NCI-H345 (cell line): ENCODE results near the gene RFX3.
A peak's percentile ranks its signal among the peaks of the same experiment; 100 is the strongest.

Experiments
- DNase-seq: peaks from one replicate; lab custom pipeline; 2025; lab: John Stamatoyannopoulos, UW

Gene RFX3

DNA sequence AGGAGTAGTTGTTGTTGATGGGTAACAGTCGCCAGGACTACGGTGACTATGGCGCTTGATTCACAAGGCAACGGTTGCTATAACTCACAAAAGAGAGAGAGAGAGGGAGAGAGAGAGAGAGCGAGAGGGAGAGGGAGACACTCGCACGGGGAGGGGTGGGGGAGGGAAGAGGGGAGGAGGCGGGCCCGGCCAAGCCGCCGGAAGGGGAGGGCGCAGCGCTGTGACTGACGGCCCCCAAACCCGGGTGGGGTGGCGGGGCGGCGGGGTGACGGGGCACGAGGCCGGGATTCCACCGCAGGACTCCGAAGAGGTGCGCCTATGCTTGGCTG lies at the start of gene RFX3:
TSS of gene RFX3 (minus strand) at position 166 of the 329 bp plus-strand sequence. CDS start 130,413 bp downstream, outside the sequence.
- DNase-seq, result peak; percentile 92

DNA sequence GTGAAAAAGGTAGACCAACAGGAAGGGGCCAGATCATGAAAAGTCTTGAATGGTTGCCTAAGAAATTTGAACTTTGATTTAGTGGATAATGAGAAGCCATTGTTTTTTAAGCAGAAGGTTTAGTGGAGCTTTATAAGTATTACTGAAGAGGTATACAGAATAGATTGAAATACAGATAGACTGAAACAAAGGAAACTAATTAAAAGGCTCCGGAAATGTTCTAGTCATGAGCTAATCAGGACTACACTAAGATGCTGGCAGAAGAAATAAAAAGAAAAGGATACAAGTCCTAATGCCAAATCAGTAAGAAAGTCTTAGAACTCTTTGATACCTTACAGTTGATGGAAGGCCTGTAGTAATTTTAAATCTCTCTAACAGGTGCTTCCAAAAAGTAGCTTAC lies 45.7 kb upstream of the RFX3 start:
- DNase-seq, result no peak

GRCh38 chr9:3569529-3569928 lies 43.7 kb upstream of the RFX3 start:
- DNase-seq, result no peak

GRCh38 chr9:3567988-3568387 lies 42.2 kb upstream of the RFX3 start:
- DNase-seq, result no peak

DNA sequence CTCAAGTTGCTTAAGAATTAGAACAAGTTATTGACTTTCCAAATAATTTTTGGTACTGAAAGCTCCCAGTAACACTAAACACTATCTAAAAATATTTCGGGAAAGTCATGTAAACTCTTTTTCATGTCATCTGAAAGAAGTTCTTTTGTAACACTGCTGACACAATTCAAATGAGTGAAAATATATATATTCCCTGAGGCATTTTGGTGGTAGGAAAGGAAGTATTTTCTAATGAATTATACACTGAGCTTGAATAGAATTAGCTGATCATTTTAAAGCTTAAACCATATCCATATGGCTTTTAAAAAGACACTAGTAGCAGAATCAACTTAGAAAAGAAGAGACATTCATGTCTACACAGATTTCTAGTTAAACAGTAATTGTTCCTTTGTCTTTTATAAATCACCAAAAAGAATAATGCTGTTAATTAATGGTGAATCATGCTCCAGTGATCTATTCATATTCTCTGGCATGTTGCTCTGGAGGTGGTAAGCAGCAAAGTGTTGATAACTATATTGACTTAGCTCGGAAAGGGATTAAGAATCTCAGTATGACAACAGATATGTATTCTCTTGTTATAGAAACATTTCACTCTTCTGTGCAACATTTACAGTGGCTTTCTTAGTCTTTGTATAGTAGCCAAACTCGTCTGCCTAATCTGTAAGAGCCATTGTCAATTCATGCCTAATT lies 27.4 kb upstream of the RFX3 start:
- no peak for DNase-seq

GRCh38 chr9:3549225-3549624 lies 23.4 kb upstream of the RFX3 start:
- no peak for DNase-seq

DNA sequence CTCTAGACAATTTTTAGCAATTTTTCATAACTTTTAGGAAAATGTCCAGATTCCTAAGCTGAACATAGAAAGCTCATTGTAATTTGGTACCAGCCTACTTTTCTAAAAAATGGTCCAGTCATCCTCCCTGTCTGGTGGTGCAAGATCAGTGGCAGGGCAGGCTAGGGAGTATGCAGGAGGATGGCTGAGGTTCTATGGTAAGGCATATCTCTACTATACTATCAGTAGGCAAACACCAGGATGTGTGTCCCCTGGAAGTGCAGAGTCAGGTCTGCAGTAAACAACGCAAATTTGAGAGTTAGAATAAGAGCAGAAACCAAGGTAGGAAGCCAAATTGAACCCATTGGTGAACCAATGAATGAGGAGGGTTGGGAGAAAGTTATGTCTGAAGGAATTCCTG lies 22.8 kb upstream of the RFX3 start:
- DNase-seq, result no peak

- DNase-seq, result no peak
Observed at GRCh38 chr9:3541206-3541605, 15.4 kb upstream of the RFX3 start.

DNA sequence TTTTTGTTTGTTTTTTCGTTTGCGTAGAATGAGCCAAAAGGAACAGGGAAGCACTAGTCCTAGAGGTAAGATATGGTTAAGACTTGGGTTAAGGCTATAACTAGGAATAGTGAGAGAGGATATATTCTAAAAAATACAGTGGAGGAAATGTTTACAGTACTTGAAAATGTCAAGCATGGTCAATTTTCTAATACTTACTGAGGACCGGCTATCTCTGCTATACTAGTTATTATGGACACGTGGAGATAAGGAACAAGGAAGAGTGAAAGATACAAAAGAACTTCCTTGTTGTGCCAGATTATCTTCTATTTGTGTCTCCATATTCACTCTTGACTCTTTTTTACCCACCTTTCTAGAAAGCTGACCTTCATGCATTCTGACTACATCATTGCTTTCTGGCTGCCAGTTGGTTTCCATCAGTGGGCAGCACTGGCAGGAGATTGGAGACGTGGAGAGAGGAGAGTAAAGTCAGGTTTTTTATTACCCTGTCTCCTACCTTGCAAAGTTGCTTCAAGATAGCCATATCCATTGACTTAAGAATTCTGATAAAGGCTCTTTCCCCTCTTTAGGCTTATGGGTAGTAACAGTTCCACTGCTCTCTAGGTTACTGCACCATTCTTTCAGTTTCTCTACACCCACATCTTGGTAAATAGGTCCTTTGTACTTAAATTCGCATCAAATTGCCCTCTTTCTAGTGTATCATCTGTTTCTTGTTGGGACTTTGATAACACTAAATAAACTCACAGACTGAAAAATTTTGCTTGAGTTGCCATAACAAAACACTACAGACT lies 9.0 kb upstream of the RFX3 start:
- DNase-seq, result no peak

DNA sequence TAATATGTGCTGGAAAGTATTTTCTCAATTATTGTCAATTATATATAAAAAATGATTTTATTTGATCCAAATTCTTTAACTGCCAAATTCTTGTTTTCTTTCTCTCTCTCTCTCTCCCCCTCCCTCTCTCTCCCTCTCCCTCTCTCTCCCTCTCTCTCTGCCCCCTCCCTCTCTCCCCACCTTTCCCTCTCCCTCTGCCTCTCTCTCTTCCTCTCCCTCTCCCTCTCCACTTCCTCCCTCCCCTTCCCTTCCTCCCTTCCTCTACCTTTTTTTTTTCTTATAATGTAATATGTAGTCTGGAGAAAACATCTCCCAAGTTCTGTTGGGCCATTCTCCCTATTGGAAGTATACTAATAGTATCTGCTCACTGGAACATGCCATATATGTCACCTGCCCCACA lies 6.4 kb upstream of the RFX3 start:
- DNase-seq, result no peak

GRCh38 chr9:3528451-3528850 lies 2.6 kb upstream of the RFX3 start:
- DNase-seq, result no peak

DNA sequence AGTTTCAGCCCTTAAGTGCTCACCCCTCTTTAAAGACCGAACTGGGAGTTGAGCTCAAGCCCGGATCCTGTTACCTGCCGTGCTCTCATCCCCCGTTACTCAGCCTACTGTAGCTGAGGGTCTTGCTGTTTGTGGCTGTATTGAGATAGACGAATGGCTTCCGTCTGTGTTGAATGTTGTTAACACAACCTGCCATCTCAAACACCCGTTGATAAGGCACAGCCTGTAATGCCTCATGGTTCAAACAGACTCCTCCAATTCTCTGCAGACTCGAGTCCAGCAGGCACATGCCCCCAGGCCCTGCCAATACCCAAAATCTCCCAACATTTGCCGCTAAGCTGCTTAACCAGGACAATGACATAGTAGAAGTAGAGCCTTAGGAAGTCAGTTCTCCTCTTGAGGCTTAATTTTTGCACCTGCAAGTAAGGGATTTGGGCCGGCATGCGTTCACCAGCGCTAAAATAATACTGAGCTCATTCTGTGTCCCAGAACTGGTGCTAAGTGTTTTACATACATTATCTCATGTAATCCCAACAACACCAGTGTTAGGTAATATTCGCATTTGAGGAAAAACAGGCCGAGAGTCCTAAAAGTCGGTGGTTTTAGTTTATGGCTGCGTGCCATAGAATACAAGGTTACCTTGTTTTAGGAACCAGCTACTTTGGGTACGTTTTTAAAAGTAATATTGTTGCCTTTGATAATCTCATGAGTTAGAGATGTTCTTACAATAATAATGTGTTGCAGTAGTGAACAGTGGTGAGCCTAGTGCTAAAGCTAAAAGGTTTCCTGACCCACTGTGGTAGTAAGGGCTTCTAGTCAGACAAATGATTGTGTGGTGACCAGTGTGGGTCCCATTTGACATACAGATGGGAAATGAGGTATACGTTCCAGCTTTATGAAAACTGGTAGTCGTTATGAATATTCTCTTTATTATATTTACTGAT lies 1.5 kb upstream of the RFX3 start:
- DNase-seq, result peak; percentile 65

GRCh38 chr9:3526165-3526996 lies 580 bp upstream of the RFX3 start:
- DNase-seq, result peak; percentile 86

DNA sequence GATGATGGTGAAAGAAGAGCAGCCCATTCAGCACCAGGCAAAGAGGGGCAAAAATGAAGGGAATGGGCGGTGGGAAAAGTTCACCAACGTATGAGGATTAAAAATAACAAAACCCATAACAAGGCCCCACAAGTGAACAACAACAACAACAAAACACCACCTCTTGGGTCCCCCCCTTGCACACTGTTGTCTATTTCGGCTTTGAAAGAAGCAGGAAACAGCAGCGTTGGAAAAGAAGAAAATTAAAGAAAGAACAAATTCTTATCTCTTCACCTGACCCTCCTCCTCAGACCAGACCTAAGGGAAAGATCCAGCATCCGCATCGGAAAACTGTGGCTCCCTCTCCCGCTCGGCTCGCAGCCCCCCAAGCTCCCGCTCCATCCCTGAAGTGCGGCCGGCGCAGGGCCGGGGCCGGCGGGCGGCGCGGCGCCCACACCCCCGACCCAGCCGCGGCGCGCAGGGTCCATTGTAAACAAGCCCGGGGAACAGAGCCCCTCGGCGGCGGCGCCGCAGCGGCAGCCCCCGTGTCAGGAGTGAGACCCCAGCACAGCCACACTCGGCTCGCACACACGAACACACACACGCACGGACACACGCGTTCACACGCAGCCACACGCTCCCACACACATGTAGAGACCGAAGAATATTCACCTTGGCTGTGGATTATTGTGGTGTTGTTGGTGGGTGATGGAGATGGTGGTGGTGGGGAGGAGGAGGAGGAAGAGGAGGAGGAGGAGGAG lies 535 bp downstream of the RFX3 start:
- peak; percentile 38 for DNase-seq

- DNase-seq, result no peak
Observed at GRCh38 chr9:3521966-3522365, 3.8 kb downstream of the RFX3 start.

- no peak for DNase-seq
Observed at GRCh38 chr9:3520564-3520963, 5.2 kb downstream of the RFX3 start.

DNA sequence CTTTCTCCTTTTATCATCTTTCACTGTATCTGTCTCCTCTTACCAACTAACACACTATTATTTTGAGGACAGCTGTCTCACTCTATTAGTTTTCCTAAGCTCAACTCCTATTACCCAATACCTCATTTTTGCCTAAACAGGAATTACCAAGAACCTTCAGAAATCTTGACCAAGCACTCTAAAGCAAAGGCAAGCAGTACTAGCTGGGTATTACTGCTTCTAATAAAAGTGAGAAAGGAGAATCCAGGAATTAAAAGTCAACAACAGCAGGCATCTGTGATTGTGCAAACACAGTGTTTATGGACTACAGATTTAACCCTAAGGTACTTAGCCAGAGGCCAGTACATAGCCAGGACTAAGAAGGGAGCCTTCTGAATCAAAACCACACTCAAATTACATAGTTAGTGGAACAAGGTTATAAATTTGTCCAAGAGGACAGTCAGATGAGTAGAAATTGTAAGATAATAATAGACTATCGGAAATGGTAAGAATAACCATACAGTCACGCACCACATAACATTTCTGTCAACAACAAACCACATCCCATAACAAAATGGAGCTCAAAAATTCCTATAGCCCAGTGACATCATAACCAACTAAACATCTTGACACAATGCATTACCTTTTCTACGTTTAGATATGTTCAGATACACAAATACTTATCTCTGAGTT lies 8.3 kb downstream of the RFX3 start:
- DNase-seq, result no peak

GRCh38 chr9:3516667-3517330 lies 9.0 kb downstream of the RFX3 start:
- no peak for DNase-seq

GRCh38 chr9:3515405-3515804 lies 10.4 kb downstream of the RFX3 start:
- no peak for DNase-seq

GRCh38 chr9:3514786-3515185 lies 11.0 kb downstream of the RFX3 start:
- DNase-seq, result no peak
